HL-60 (cell line): ENCODE measurements around the gene UNK.

Source experiments
- CTCF ChIP-seq: IDR thresholded peaks from one replicate; pipeline ENCODE4 v1.5.1; 2011; ENCODE audit warnings: low read length, control low read depth, inconsistent platforms; ENCODE audit not compliant: insufficient read depth
- POLR2AphosphoS5 ChIP-seq: IDR thresholded peaks from 2 replicates; pipeline ENCODE4 v1.6.1; 2012; ENCODE audit warnings: low read depth
- REST ChIP-seq: IDR thresholded peaks from 2 replicates; pipeline ENCODE4 v1.6.1; 2012; ENCODE audit warnings: low read depth; ENCODE audit not compliant: insufficient replicate concordance

- TF ChIP-seq CTCF (no peak), POLR2AphosphoS5 (no peak), REST (no peak)
Measured at GRCh38 chr17:75795820-75796607, 11.4 kb downstream of the UNK start.
